Naive thymus-derived CD8-positive, alpha-beta T cell (primary cell): ENCODE results near the gene CEACAM5. TPM values are rescaled to one million over a fixed set of nuclear protein-coding genes. Genes with fewer than 3 reads are reported as not detected.

Experiments
- polyA plus RNA-seq, 3 donors: library from polyadenylated mRNA; unstranded; fragments of 300-500 nt; fragmentation: Illumina TruSeq; gene quantifications; one replicate each; pipeline ENCODE4 v1.2.3, GENCODE V29; 2021
- total RNA-seq, 8 experiments: library from RNA in 2 of 8; stranded (reverse) in 2 of 8; gene quantifications; one replicate each; pipeline ENCODE4 v1.2.3 and lab custom pipeline; 2021 to 2026

CEACAM5 gene
- total and polyA plus RNA-seq, 5 experiments from 2014 or later: not detected

Other genes with a start within 250 kb of the CEACAM5 start
- 10 to 100 TPM; 56.7 to 59.1 TPM for gene CEACAM21, start 132.5 kb upstream of the CEACAM5 start, total RNA-seq
- 10 to 100 TPM; 16.7 to 44.2 (median 19.8) TPM for gene CEACAM21, start 132.5 kb upstream of the CEACAM5 start, polyA plus RNA-seq
- gene CEACAM4, start 81.6 kb upstream of the CEACAM5 start, total RNA-seq: not detected
- gene CEACAM4, start 81.6 kb upstream of the CEACAM5 start, polyA plus RNA-seq: not detected
- not detected for gene CEACAM7, start 20.4 kb upstream of the CEACAM5 start, total RNA-seq
- not detected for gene CEACAM7, start 20.4 kb upstream of the CEACAM5 start, polyA plus RNA-seq
- not detected for gene CEACAM6, start 46.9 kb downstream of the CEACAM5 start, total RNA-seq
- not detected for gene CEACAM6, start 46.9 kb downstream of the CEACAM5 start, polyA plus RNA-seq
- not detected for gene CEACAM3, start 88.0 kb downstream of the CEACAM5 start, total RNA-seq
- not detected for gene CEACAM3, start 88.0 kb downstream of the CEACAM5 start, polyA plus RNA-seq
- not detected for gene LYPD4, start 136.1 kb downstream of the CEACAM5 start, total RNA-seq
- gene LYPD4, start 136.1 kb downstream of the CEACAM5 start, polyA plus RNA-seq: not detected
- not detected for gene DMRTC2, start 136.4 kb downstream of the CEACAM5 start, total RNA-seq
- gene DMRTC2, start 136.4 kb downstream of the CEACAM5 start, polyA plus RNA-seq: not detected
- 1,000 to 10,000 TPM; 3,479 to 3,513 TPM for gene RPS19, start 151.6 kb downstream of the CEACAM5 start, total RNA-seq
- 1,000 to 10,000 TPM; 6,905 to 8,825 (median 8,505) TPM for gene RPS19, start 151.6 kb downstream of the CEACAM5 start, polyA plus RNA-seq
- gene CD79A, start 168.7 kb downstream of the CEACAM5 start, total RNA-seq: 10 to 100 TPM; 48.6 to 51.0 TPM
- gene CD79A, start 168.7 kb downstream of the CEACAM5 start, polyA plus RNA-seq: 10 to 100 TPM; 54.9 to 88.2 (median 85.1) TPM
- gene ARHGEF1, start 174.6 kb downstream of the CEACAM5 start, total RNA-seq: 1,000 to 10,000 TPM; 1,211 to 1,239 TPM
- gene ARHGEF1, start 174.6 kb downstream of the CEACAM5 start, polyA plus RNA-seq: 100 to 1,000 TPM; 161 to 346 (median 211) TPM
- 1 to 10 TPM; 7.5 to 8.1 TPM for gene ERFL, start 219.8 kb downstream of the CEACAM5 start, total RNA-seq
- not detected for gene ERFL, start 219.8 kb downstream of the CEACAM5 start, polyA plus RNA-seq